NOMO-1 (cell line): ENCODE measurements around the gene GABRR1.
A peak's percentile ranks its signal among the peaks of the same experiment; 100 is the strongest.

ENCODE experiments used
- DNase-seq, 2 experiments: peaks; one replicate each; lab custom pipeline; 2025; ENCODE audit not compliant: unreplicated experiment in 2 of 2; lab: John Stamatoyannopoulos, UW

GABRR1 gene

DNA sequence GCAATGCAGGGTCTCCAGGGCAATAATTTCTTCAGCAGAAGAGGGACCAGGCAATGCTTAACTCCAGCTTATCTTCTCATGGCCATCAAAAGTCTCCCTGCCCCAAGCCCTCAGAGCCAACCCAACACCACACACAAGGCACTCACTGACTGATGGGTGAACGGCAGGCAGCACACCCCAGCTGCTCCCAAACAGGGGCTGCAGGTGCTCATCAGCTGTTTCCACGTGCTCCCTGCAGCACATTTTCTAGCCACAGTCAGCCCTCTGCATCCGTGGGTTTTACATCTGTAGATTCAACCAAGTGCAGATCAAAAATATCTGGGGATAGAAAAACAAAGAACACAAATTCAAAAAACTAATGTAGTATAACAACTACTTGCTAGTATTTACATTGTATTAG is 4.0 kb upstream of the GABRR1 start:
- no peak for DNase-seq

DNA sequence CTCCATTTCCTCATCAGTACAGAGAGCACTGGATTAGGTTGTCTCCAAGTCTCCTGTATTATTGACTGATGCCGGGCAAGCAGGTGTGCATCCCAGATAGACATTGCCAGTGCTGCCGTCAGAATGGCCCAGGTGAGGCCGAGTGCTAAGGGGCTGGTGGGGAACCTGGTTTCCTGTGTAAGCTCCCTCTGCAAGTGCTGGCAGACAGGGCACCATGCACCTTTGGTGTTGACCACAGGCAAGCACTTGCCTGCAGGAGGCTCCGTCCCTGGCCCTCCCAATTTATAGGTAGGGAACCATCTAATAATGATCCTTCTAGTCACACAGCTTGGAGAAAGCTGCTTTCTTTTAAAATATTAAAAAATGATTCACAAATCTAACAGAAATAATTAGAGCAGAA is 747 bp downstream of the GABRR1 start:
- no peak for DNase-seq

DNA sequence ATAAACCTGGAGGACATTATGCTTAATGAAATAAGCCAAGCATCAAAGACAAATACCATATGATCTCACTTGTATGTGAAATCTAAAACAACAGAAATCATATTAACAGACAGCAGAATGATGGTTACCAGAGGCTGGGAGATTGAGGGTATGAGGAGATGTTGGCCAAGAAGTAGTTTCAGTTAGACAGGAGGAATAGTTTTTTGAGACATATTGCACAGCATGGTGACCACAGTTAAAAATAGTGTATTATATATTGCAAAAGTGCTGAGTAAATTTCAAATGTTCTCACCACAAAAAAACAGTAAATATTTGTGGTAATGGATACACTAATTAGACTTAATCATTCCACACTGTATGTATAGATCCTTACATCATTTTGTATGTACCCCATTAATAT is 1.8 kb downstream of the GABRR1 start:
- peak; percentile 41 to 88 for DNase-seq

DNA sequence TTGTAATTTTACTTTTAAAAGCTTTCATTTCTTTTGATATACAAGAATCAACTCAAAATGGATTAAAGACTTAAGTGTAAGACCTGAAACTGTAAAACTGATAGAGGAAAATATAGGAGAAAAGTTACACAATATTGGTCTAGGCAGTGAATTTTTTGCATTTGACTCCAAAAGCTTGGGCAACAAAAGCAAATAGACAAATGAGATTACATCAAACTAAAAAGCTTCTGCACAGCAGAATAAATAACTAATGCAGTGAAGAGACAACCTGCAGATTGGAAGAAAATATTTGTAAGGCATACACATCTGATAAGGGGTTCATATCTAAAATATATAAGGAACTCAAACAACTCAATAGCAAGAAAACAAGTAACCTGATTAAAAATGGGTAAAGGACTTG is 3.0 kb downstream of the GABRR1 start:
- DNase-seq = peak in 1 of 2 experiments; percentile 9

DNA sequence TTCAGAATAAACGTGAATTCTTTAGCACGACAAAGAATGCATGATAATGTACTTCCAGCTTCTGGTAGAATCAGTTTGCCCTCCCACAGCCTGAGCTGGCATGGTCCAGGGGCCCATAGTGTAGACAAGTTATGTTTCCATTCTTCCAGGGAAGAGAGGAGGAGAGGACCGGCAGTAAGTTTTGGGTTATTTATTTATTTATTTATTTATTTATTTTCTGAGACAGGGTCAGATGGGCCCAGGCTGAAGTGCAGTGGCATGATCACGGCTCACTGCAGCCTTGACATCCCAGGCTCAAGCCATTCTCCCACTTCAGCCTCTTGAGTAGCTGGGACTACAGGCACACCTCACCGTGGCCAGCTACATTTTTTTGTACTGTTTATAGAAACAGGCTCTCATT is 4.7 kb downstream of the GABRR1 start:
- DNase-seq = no peak

DNA sequence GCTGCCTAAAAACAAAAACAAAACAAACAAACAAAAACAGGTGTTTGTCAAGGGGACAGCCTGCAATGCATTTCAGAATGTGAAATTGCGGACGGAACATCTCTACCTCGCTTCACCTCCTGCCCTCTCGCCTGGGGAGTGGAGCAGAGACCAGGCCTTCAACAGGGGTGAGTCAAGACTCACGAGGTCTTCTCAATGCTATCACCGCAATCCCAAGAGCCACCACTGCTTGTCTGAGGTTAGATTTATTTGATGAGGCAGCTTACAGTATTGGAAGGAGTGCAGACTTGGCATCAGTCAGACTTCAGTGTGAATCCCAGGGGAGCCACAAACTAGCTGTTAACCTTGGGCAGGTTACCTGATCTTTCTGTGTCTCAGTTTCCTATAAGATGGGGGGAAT is 7.7 kb downstream of the GABRR1 start:
- no peak for DNase-seq

DNA sequence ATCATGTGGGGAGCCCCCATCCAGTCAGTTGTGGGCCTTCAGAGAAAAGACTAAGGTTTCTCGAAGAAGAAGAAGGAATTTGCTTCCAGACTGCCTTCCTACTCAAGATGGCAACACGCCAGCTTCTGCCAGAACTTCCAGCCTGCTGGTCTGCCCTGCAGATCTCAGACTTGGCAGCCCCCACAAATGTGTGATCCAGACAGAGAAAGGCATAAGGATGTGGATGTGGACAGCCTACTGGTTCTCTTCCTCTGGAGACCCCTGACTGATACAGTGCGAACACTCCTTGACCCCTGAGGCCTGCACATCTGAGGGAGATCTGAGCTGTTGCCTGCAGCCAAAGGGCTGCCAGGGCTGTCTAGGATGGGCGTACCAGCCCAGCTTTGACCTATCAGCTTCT is 8.6 kb downstream of the GABRR1 start:
- DNase-seq = no peak

DNA sequence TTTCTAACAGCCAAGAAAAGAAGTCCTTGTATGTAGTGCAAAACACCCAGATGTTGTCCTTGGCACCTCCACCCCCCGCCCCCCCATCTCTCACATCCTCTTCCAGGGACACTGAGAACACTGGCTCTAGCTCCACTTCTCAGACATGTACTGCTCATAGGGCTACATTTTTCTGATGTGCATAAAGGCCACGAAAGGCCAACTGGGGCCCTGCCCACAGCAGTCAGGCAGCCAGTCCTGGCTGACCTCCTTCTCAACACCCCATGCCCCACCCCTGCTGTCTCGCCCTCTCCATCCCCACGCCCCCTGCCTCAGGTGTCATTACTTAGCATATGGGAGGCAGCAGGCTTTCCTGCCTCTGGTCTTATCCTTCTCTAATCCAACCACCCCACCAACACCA is 11.3 kb downstream of the GABRR1 start:
- DNase-seq = no peak

DNA sequence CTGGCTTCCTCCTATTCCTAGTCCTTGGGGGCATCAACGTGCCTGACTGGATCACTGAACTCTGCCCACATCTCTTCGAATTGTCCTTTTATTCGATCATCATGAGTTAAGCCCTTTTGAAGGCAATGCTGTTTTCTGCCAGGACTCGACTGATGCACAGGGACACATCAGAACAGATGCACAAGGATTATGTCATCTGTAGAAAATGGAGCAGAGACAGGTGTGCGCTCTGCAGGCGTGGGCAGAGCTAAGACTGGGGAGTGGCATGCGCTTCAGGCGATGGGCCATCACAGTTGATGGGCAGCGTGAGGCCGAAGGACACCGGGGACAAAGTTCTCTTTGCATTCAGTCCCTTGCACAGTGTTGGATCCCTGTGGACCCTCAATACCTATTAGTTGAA is 13.1 kb downstream of the GABRR1 start:
- no peak for DNase-seq

DNA sequence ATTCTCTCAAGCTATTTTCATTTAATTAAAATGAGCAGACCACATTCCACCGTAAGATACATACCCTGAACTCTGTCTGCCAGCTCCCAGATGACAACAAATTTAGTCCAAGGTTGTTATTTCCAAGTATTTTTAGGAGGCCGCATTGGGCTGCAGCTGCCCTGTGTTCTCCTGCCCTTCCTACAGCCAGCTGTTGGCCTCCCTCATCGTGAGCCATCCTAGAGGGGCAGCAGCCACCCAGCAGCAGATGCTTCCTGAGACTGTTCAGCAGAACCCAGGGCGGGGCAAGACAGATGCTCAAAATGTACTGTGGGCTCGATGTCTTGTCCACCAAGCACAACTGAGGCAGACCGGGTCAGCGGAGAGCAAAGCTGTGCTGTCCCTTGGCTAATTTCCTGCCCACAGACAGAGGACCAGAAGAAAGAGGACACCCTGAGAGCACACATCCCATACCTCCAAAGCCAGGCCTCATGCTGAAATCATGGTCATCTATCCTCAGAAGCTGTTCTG is 16.4 kb downstream of the GABRR1 start:
- DNase-seq = no peak

DNA sequence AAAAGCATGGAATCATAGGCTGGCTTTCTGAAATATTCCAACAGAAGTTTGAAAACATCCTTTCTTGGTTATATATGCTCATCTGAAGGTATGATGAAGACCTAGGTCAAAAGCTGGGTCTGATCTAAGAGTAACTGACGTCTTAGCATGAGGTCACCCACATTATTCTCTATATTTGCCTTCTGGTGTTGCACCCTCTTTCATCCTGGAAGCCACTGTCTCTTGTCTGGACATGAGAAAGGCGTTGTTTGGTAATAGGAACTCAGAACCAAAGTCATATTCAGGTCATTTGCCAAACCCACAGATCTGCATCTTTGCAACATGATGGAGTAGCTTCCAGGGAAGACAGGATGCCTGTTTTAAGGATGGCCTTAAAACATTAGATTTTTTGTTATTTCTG is 17.6 kb downstream of the GABRR1 start:
- no peak for DNase-seq

DNA sequence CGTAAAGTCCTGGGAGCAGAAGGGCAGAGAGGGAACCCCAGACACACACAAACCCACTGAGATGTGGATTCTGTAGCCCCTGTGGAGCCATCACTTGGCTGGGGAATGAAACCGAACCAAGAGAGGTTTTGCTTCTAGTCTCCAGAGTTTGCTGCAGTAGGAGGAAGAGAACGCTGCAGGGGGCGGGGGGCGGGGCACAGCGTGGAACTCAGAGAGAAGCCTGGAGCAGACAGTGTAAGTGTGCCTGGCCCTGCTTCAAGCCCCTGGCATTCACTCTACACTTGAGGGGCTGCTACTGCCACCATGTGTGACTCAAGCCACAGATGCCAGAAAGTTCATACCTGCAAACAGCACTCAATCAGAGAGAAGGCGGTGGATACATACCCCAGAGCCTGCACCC is 18.9 kb downstream of the GABRR1 start:
- DNase-seq = no peak

DNA sequence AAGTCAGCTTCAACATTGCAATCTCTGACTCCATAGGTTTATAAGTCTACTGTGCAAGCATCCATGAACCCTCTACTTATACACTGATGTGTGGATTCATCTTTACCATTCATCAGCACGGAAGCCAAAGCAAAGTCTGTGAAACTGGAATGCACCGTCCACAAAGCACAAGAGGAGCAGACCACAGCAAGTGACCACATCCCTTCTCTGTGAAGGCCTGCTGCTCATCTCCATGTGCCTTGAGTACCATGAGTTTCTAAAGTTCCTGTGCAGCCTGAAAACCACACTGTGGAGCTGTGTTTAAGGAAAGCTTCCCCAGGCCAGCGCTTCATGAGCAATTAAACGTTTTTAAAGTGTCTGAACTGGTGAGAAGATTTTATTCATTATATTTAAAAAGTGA is 20.0 kb downstream of the GABRR1 start:
- no peak for DNase-seq

DNA sequence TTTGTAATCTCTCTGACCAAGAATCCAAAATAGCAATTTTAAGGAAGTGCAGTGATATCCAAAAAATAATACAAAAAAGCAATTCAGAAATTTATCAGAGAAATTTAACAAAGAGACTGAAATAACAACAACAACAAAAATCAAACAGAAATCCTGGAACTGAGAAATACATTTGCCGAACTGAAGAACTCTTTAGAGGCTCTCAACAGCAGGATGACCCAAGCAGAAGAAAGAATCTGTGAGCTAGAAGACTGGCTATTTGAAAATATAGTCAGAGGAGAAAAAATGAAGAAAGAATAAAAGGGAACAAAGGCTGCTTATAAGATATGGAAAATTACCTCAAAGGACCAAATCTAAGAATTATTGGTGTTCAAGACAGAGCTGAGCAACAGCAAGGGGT is 22.6 kb downstream of the GABRR1 start:
- DNase-seq = no peak

DNA sequence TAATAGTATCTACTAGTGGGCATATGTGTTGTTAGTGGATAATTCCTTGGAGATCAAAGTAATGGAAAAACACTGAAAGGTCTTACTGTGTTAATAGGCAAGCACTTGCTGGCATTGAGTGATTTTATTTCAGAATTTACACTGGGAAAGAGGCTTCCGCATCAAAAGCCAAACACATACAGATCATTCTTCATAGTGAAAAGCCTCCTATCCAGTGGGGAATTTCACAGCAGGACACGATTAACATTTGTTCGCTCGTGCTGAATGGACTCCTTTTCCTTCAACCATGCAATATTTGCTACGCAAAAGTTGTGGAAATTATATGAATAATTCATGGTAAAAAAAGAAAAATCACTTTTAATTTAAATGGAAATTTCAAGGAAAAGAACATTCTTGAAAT is 26.4 kb downstream of the GABRR1 start:
- no peak for DNase-seq

DNA sequence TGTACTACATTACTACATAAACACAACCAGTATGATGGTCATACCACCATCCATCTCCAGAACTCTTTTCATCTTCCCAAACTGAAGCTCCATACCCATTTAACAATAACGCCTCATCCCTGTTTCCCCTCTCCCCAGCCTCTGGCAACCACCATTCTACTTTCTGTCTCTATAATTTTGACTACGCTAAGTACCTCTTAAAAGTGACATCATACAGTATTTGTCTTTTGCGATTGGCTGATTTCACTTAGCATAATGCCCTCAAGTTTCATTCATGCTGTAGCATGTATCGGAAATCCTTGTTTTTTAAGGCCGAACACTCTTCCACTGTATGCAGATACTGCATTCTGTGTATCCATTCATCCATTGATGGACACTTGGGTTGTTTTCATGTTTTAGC is 29.7 kb downstream of the GABRR1 start:
- no peak for DNase-seq

DNA sequence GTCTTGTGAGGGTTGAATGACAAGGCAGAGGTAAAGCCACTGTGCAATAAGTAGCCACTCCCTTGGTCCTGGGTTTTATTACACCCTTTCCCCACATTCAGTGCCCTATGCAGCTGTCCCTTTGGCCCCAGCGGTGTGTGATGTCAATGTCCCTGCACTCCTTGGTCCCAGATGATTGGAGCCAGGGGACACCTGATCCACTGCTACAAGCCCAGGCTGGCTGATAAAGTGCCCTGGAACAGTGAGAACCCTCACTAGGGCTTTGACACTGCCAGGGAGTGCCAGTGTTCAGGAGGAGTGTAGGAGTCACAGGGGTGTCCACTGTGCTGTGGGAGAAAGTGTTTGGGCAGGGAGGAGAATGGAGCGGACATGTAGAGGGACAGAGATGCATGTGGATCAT is 30.4 kb downstream of the GABRR1 start:
- no peak for DNase-seq

DNA sequence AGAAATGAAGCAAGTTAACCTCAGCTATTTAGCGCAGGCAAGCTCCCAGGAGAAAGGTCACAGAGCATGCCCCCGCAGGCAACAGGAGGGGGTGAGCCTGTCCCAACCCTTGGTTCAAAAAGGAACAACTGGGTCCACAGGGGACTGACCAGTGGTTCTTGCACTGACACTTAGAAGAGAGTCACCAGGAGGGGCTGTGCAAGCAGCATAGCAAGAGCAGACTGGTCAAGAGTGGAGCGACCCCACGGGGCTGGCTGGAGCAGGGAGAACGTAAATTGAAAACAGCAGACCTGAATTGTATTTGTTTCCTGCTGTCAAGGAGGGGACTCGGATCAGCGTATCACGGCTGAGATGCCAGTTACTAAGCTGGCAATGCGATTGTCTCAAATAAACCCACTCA is 32.8 kb downstream of the GABRR1 start:
- no peak for DNase-seq

DNA sequence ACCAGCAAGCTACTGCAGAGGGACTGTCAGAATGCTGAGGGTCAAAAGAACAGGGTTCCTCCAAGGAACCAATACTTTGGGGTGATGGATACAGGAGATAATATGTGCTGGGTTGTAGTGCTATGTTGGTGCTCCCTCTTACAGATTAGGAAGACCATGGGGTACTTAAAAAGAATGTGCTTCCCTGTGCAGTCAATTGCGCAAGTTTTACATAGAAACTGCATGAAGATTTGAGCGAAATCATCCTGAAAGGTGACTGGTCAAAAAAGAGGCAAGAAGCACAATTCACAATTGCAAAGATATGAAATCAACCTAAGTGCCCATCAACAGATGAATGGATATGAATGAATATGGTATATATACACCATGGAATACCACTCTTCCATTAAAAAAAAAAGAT is 33.9 kb downstream of the GABRR1 start:
- DNase-seq = no peak

DNA sequence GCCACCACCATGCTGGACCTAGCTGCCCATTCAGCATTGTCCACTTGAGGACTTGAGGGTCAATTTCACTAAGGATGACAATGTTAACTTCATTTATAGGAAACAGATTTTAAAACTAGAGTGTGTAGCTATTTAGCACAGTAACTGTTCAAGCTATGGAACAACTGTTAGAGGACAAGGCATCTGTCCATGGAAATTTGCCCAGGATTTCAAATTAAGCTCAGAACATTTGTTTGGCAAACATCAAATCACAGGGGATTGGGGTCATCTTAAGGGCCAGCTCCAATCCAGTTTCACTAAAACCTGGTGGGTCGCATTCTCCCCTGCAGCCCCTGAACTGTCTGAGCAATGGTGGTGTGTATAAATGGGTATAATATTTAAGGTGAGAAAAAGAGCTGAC is 36.2 kb downstream of the GABRR1 start:
- no peak for DNase-seq

DNA sequence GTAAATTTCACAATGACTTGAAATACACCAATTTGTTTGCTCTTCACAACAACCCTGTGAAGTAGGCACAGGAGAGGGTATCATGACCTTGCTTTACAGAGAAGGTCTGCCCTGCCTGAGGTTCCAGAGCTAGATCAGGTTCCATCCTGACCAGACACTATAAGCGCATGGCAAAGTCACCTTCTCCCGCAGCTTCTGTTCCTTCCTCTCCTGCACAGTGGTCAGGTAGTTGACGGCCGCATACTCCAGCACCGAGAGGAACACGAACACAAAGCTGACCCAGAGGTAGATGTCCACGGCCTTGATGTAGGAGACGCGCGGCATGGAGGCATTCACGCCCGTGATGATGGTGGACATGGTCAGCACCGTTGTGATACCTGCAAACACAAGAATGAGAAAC is 37.0 kb downstream of the GABRR1 start:
- no peak for DNase-seq

DNA sequence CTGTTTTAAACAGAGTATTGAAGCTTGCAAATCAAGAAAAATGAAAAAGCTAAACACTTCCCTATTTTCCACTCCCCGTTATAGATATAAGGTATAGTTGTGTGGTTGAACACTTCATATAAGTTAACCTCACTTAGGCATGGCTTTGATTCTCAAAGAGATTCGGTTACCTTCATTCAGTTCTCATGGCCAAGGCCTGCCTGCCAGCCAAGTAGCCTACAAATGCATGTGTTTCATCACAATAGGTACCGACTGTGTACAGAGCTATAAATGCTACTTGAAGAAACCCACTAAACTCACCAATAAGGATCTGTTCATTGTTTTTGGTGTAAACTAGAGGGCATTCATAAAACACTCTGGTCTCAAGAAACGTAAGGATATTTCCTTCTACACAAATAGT is 43.5 kb downstream of the GABRR1 start:
- no peak for DNase-seq

DNA sequence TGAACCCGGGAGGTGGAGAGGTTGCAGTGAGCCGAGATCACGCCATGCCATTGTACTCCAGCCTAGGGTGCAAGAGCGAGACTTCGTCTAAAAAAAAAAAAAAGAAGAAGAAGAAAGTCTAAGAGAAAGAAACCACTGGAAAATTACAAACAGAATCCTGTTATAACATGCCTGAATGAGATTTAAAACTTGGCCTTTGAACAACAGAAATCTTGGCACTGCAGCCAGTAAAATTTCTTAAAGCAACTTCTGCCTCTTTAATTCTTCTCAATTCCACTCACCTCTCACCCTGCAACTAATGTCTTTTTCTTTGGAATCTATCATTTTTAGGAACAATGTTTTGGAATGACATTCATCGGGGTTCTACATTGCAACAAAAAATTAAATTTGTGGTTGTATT is 45.0 kb downstream of the GABRR1 start:
- no peak for DNase-seq

DNA sequence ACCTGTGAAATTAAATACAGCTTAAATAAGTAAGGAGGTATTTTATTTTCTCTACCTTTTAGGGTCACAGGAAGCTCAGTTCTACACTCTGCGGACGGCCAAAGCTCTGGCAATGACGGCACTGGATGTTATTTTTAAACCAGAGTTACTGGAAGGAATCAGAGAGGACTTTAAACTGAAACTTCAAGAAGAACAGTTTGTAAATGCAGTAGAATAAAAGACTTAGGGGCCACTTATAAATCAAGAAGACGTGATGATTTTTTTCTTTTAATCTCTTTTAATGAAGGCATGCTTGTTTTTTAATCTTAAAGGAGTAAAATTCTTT is 55.1 kb downstream of the GABRR1 start:
- no peak for DNase-seq
